ENCODE data around the gene DNAH3. TPM values are rescaled to one million over a fixed set of nuclear protein-coding genes. Genes with fewer than 3 reads are reported as not detected.

Gene DNAH3
- total and polyA plus RNA-seq, 2 donors, result 0.16 to 0.37 TPM

DNA sequence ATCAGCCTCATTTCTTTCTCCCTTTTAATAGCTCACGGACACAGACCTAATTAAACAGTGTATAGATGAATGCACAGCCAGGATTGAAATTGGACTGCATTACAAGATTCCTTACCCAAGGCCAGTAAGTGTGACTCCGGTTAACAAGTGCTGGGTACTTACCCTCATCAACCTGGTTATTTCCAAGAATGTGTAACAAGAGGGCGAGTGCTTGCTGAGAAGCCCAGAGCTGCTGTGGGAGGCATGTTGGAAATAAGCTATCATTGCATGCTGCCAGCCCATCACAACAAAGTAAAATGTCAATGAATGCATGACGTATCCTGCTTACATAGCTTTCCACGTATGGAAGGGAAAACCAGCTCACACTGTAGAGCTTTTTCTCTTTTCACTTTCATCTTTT lies 230.6 kb downstream of the DNAH3 start:
- H3K4me3 ChIP-seq (ENCODE audit: low read depth, low read length), result no peak overlapping the region
- no peak for DNase-seq (ENCODE audit: extremely low spot score)
- no peak overlapping the region for H3K27ac ChIP-seq (ENCODE audit: low read depth)
- no peaks in the 10 kb centered on the region for H3K36me3 ChIP-seq (ENCODE audit: insufficient read depth)
- WGBS, result 89% methylated on average over 5 of the region's 5 CpGs
- no peaks in the 10 kb centered on the region for H3K4me1 ChIP-seq (ENCODE audit: insufficient read depth)

DNA sequence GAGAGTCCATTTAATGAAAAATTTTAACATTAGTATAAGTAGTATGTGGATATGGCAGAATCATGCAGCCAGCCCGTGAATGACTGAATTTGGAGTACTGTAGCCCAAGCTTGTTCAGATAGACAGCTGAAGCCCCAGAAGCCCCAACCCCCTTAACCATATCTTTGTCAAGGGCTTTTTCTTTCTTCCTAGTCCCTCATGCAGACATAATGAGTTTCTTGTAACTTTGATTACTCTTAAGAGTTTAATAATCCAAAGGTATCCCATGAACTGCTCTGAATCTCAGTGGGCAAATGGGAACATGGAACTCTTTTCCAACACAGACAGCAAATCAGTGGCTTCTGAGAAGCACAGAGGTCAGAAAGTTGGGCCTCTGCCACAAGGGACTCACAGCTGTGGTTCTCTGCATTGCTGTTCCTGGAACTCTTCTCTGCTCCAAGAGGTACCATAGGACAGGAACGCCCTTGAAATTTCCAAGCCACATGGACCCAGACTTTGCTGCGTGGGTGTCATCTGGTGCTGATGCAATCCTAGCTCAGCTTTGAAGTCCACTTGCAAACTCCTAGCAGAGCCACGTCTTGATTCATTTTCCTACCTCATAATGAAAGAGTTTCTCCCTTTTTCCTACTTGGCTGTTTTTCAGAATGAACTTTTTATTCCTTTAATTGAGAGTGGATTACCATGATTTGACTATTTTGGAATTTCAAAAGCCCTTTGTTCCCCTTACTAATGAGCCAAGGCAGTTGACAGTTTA lies 232.0 kb downstream of the DNAH3 start:
- Histone ChIP-seq H3K36me3 (ENCODE audit: insufficient read depth) (no peaks in the 10 kb centered on the region), H3K4me3 (ENCODE audit: low read depth, low read length) (no peak overlapping the region), H3K27ac (ENCODE audit: low read depth) (no peak overlapping the region), H3K4me1 (ENCODE audit: insufficient read depth) (no peaks in the 10 kb centered on the region)
- WGBS, result 76% methylated on average over 4 of the region's 4 CpGs
- no peak for DNase-seq (ENCODE audit: extremely low spot score)

DNA sequence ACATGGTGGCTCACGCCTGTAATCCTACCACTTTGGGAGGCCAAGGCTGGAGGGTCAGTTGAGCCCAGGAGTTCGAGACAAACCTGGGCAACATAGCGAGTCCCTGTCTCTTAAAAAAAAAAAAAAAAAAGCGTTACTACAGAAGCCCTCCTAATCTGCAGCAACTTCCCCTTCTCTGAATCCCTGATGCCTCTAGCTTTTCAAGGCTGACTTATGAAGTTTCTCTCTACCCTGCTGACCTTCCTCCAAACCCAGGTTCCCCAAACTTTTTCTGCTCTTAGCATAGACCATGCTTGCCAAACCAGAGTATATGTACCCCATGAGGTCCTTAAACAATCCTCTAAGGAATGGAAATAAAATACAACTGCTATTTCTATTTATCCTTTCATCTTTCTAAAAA lies 233.7 kb downstream of the DNAH3 start:
- Histone ChIP-seq H3K4me3 (ENCODE audit: low read depth, low read length) (no peak overlapping the region), H3K27ac (ENCODE audit: low read depth) (no peak overlapping the region), H3K36me3 (ENCODE audit: insufficient read depth) (no peaks in the 10 kb centered on the region), H3K4me1 (ENCODE audit: insufficient read depth) (no peaks in the 10 kb centered on the region)
- DNase-seq (ENCODE audit: extremely low spot score), result no peak
- WGBS, result 91% methylated on average over 4 of the region's 4 CpGs

DNA sequence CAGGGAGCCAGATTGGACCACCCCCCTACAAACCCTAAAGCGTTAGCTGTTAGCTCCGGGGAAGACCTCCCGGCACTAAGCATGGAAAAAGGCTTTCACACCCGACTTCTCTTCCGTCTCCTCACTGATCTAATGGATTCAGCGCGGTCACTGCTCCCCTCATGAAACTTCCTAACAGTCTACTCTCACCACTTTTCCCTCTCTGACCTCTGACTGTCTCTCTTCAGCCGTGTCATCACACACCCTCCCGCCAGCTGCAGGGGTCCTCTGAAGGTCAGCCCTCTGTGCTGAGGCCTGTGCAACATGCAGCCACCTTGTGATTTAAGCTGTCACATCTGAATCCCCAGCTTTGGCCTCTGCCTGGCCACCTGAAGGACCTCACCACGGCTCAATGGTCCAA lies 234.4 kb downstream of the DNAH3 start:
- Histone ChIP-seq H3K4me1 (ENCODE audit: insufficient read depth) (no peaks in the 10 kb centered on the region), H3K36me3 (ENCODE audit: insufficient read depth) (no peaks in the 10 kb centered on the region), H3K27ac (ENCODE audit: low read depth) (no peak overlapping the region), H3K4me3 (ENCODE audit: low read depth, low read length) (no peak overlapping the region)
- WGBS, result 91% methylated on average over 10 of the region's 10 CpGs
- DNase-seq (ENCODE audit: extremely low spot score), result no peak

DNA sequence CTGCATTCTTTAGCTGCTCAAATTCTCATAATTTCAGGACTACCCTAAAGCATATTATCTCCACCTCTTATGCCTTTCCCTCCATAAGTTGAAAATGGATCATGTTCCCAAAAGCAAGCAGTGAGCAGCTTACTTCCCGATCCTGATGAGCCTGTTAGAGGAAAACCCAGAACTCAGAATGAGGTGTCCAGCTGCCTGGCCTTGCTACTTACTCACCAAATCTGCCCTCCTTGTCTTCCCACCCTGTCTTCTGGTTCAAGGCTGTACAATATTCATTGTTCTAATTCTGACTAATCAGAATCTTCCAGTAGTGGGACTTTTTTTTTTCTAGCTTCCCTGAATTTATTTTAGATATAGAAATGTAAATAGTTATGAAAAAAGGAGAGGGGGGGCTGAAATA lies 239.3 kb downstream of the DNAH3 start:
- H3K4me3 ChIP-seq (ENCODE audit: low read depth, low read length), result no peak overlapping the region
- H3K36me3 ChIP-seq (ENCODE audit: insufficient read depth), result no peaks in the 10 kb centered on the region
- DNase-seq (ENCODE audit: extremely low spot score), result no peak
- peaks cover 1% of the 10 kb centered on the region for H3K4me1 ChIP-seq (ENCODE audit: insufficient read depth)
- WGBS, result 61% methylated on average over 1 of the region's 1 CpG
- H3K27ac ChIP-seq (ENCODE audit: low read depth), result peak overlapping the region; percentile 16

DNA sequence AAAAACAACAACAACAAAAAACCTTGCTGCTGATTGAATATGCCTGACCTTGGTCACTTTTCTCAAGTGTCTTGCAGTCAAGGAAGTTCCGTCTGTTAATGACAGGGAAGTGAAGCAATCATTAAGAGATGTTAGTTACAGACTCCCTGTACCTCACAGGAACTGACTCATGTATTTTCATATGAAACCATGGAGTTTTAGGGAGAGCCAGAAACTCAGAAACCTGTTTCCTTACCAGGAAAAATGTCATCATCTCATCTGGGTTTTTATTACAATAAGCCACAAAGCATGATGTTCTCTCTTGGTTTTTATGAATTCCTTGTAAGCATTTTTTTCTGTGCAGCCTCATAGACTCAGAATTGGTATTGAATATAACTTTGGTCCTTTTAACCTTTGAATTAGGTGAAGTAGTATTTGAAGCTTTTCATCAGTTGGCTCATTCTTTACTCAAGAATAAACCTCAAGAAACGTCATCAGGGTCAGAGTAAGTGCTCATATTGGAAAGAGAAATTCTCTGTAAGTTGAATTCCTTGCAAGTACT lies 239.8 kb downstream of the DNAH3 start:
- Histone ChIP-seq H3K36me3 (ENCODE audit: insufficient read depth) (no peaks in the 10 kb centered on the region), H3K4me3 (ENCODE audit: low read depth, low read length) (no peak overlapping the region), H3K4me1 (ENCODE audit: insufficient read depth) (peaks cover 1% of the 10 kb centered on the region), H3K27ac (ENCODE audit: low read depth) (no peak overlapping the region)
- DNase-seq (ENCODE audit: extremely low spot score), result no peak
- WGBS, result 53% methylated on average over 2 of the region's 2 CpGs

DNA sequence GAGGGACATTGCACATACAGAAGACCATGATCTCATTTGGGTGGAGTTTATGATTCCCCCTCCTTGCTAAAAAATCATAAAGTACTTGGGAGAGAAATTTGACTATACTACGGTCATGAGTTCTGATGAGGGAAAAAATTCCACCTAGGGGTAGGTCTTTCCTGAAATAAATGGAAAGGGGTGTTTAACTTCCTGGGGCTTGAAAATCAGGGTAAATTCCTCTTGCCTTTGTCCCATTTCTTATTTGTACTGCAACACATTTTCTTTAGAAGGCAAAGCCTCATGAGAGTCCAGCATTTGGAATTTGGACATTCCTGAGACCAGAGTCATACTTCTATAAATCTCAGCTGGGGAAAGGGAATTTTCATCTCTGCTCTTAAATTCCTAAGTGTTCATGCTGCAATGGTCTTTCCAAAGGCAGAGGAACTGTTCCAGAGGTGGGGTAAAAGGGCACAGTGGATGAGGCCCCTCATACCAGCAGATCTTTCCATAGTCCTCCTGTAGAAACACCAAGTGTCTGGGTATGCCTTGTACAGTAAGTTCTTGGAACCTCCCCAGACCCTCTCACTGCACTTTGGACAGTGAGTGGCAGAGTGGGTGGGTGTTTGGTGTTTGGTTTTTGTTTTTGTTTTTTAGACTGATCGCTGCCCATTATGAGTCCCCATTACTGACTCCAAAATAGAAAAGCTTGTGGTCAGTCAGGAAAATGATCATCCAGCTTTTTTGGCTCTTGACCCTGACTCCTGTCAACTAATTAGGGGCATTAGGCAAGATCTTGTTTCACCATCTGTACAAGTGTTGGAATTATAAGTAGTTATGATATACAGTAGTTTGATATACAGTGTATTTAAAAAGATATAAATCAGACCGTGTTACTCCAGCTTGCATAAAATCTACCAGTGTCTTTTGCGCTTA lies 244.0 kb downstream of the DNAH3 start:
- Histone ChIP-seq H3K4me1 (ENCODE audit: insufficient read depth) (peaks cover 5% of the 10 kb centered on the region), H3K27ac (ENCODE audit: low read depth) (no peak overlapping the region), H3K36me3 (ENCODE audit: insufficient read depth) (no peaks in the 10 kb centered on the region), H3K4me3 (ENCODE audit: low read depth, low read length) (no peak overlapping the region)
- WGBS, result 48% methylated on average over 4 of the region's 4 CpGs
- no peak for DNase-seq (ENCODE audit: extremely low spot score)

DNA sequence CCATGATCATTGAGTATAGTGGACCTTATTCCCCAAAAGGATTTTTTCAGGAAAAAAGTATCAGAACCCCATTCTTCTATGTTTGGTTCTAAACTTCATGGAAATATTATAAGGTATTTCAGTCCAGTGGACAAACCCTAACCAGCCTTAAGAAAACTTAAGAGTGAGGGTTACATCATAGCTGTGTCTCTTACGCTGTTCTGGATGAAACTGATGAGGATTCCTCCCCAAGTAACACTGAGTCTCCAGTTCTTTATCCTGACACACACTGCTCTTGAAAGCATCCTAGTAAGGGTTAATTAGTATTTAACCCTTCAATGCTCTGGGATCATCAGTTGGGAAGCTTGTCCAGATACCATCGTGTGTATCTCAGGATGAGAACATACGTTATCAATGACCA lies 245.1 kb downstream of the DNAH3 start:
- peaks cover 5% of the 10 kb centered on the region for H3K4me1 ChIP-seq (ENCODE audit: insufficient read depth)

DNA sequence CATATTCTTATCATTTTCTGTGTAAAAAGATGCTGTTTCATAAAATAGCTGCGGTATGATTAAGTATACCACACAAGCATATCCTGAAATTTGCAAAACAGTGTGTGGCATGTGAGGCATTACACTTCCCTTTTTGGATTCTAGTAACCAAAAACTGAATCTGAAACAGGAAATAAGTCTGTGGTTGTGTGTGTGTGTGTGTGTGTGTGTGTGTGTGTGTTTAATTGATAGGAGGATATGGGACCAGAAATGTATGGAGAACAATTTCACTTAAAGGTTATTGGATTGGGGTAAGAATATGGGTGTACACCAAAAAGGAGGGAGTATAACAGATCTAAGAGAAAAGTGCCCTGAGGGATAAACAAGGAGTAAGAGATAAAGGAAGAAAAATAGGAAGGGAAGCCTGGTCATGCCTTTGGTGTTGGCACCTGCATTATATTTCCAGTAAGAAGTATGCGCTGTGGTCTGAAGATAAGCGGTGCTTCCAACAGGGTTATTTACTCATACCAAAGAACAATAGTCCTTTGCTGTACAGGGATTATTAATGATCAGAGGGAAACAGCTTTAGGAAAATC lies 246.1 kb downstream of the DNAH3 start:
- no peak overlapping the region for H3K4me3 ChIP-seq (ENCODE audit: low read depth, low read length)
- H3K36me3 ChIP-seq (ENCODE audit: insufficient read depth), result no peaks in the 10 kb centered on the region
- WGBS, result 43% methylated on average over 3 of the region's 3 CpGs
- H3K27ac ChIP-seq (ENCODE audit: low read depth), result no peak overlapping the region
- H3K4me1 ChIP-seq (ENCODE audit: insufficient read depth), result peaks cover 5% of the 10 kb centered on the region
- DNase-seq (ENCODE audit: extremely low spot score), result no peak

More for the DNA sequence above, 245.1 kb downstream of the DNAH3 start:
- H3K4me3 ChIP-seq (ENCODE audit: low read depth, low read length), result no peak overlapping the region
- H3K36me3 ChIP-seq (ENCODE audit: insufficient read depth), result no peaks in the 10 kb centered on the region
- DNase-seq (ENCODE audit: extremely low spot score), result no peak
- H3K27ac ChIP-seq (ENCODE audit: low read depth), result no peak overlapping the region
- WGBS, result 48% methylated on average over 3 of the region's 3 CpGs

DNA sequence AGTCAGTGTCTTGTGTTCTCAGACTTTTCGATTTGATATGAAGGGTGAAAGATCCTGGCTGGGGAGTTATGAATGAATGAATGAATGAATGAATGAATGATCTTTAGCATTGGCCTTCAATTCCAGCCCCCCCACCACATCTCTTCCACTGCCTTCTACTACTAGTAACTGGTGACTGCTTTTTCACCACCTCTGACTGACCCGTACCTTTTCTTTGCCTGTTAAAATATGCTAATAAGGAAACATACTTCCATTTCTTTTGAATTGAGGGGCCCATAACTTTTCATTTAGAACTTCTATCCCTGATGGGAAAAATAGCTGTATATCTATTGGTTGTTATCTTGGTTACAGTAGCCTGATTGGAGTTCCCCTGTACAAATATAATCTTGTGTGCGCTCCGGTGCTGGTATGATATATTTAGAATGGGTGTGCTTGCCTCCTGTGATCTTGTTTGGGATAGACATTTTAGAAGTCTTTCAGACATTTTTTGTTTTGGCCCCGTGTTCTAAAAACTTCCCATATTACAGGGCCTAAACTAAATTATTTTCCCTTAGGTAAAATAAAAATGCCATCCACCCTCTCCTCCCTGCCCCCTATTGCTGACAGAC lies 246.6 kb downstream of the DNAH3 start:
- Histone ChIP-seq H3K4me3 (ENCODE audit: low read depth, low read length) (no peak overlapping the region), H3K36me3 (ENCODE audit: insufficient read depth) (no peaks in the 10 kb centered on the region), H3K27ac (ENCODE audit: low read depth) (no peak overlapping the region), H3K4me1 (ENCODE audit: insufficient read depth) (peaks cover 5% of the 10 kb centered on the region)
- WGBS, result 59% methylated on average over 5 of the region's 5 CpGs
- DNase-seq (ENCODE audit: extremely low spot score), result no peak

DNA sequence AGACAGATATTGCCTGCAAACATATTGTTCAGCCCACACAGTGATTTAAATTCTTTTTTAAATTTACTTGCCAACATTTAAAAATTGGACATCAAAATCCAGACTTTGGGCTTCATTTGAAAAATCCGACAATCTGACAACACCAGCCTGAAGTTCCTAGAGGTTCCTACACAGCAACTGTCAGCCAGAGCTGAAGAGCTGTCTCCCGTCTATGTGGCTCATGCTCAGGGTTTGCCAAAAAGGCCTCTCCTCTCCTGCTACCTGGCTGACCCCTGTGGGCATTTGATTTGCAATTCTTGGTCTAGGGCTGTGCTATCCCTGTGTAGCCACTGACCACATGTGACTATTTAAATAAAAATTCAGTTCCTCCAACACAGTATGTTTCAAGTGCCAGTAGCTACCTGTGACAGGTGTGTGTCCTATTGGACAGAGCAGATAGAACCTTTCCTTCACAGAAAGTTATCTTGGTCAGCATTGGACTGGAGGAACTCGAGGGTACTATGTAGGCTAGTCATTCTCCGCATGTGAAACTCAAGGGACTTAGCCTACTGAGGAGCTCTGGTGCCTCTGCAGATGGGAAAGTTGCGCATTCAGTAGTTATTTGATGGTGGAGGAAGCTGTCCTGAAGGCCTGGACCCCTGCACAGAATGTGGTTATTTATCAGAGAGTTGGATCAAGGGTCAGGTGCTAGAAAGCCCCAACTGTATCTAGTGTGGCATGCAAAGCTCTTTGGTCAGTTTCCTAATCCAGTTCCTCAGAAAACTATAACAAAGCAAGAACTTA lies 247.3 kb downstream of the DNAH3 start:
- WGBS, result 90% methylated on average over 5 of the region's 5 CpGs
- DNase-seq (ENCODE audit: extremely low spot score), result no peak
- H3K36me3 ChIP-seq (ENCODE audit: insufficient read depth), result no peaks in the 10 kb centered on the region
- no peak overlapping the region for H3K4me3 ChIP-seq (ENCODE audit: low read depth, low read length)
- H3K4me1 ChIP-seq (ENCODE audit: insufficient read depth), result peaks cover 5% of the 10 kb centered on the region
- no peak overlapping the region for H3K27ac ChIP-seq (ENCODE audit: low read depth)

DNA sequence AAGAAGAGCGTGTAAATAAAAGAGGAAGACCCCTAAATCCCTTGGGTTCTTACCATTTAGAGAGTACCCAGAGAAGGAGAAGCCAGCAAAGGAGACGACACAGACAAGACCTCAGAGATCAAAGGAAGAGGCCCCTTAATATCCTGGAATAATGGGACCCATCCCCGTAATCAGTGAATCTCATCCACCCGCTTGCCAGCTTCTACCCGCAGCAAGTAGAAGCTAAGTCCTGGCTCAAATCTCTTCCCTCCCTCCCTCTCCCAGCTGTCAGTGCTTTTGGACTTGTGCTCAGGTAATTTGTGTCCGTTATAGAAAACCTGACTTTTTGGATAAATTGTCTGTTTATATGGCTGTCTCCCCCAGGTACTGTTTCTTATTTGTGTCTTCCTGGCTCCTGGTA lies 248.2 kb downstream of the DNAH3 start:
- H3K36me3 ChIP-seq (ENCODE audit: insufficient read depth), result no peaks in the 10 kb centered on the region
- peaks cover 5% of the 10 kb centered on the region for H3K4me1 ChIP-seq (ENCODE audit: insufficient read depth)
- WGBS, result 80% methylated on average over 6 of the region's 6 CpGs
- no peak for DNase-seq (ENCODE audit: extremely low spot score)
- no peak overlapping the region for H3K4me3 ChIP-seq (ENCODE audit: low read depth, low read length)
- no peak overlapping the region for H3K27ac ChIP-seq (ENCODE audit: low read depth)

All from urinary bladder (tissue), 4 donors.